Spleen (tissue), 11 donors: ENCODE results near the gene TET3. TPM values are rescaled to one million over a fixed set of nuclear protein-coding genes. Genes with fewer than 3 reads are reported as not detected.

Experiments
- DNase-seq: peaks from one replicate; pipeline ENCODE4 v3.0.0-alpha.2; 2020
- H3K27ac ChIP-seq, 8 donors: fragments of 200-600 bp; sonication (generic) in 7 of 8; 1 replicate in 4 of 8; 2 replicates in 4 of 8; pipeline versions ENCODE4 v1.5.0 to v1.8.0; 2016 to 2021; ENCODE audit warnings: inconsistent platforms in 4 of 8, mild to moderate bottlenecking in 4 of 8, moderate library complexity in 1 of 8
- H3K27me3 ChIP-seq, 7 donors: fragments of 200-600 bp; sonication (generic) in 6 of 7; replicated peaks in 1 of 7; 1 replicate in 4 of 7; 2 replicates in 3 of 7; pipeline versions ENCODE4 v1.5.0 to v1.8.0; 2016 to 2021; ENCODE audit warnings: inconsistent platforms in 3 of 7, mild to moderate bottlenecking in 1 of 7
- H3K36me3 ChIP-seq, 6 donors: fragments of 200-600 bp; sonication (generic) in 5 of 6; 1 replicate in 4 of 6; 2 replicates in 2 of 6; pipeline versions ENCODE4 v1.5.0 to v1.8.0; 2016 to 2021; ENCODE audit warnings: inconsistent platforms in 2 of 6
- H3K4me1 ChIP-seq, 6 donors: fragments of 200-600 bp; sonication (generic) in 5 of 6; 1 replicate in 3 of 6; 2 replicates in 3 of 6; pipeline versions ENCODE4 v1.5.0 to v1.8.0; 2016 to 2021; ENCODE audit warnings: inconsistent platforms in 3 of 6
- H3K4me3 ChIP-seq, 8 donors: fragments of 200-600 bp; sonication (generic) in 7 of 8; 1 replicate in 4 of 8; 2 replicates in 4 of 8; pipeline versions ENCODE4 v1.5.0 to v1.8.0; 2016 to 2021; ENCODE audit warnings: inconsistent platforms in 4 of 8, mild to moderate bottlenecking in 4 of 8, moderate library complexity in 2 of 8
- H3K9me3 ChIP-seq, 8 donors: fragments of 200-600 bp; sonication (generic) in 7 of 8; 1 replicate in 4 of 8; 2 replicates in 4 of 8; pipeline versions ENCODE4 v1.5.0 to v1.8.0; 2016 to 2021; ENCODE audit warnings: inconsistent platforms in 4 of 8
- CTCF ChIP-seq, 11 experiments: fragments of 200-600 bp in 7 of 11; fragments of 450-650 bp in 4 of 11; sonication (generic) in 4 of 11; IDR thresholded peaks in 8 of 11; conservative IDR thresholded peaks in 3 of 11; 1 replicate in 7 of 11; 2 replicates in 4 of 11; pipeline versions ENCODE4 v1.4.0 to v1.8.0; 2016 to 2021; ENCODE audit warnings: antibody characterized with exemption in 11 of 11, inconsistent platforms in 4 of 11, mild to moderate bottlenecking in 1 of 11
- POLR2A ChIP-seq, 3 donors: fragments of 450-650 bp; IDR thresholded peaks; one replicate each; pipeline ENCODE4 v1.5.1; 2017; ENCODE audit warnings: antibody characterized with exemption in 3 of 3, mild to moderate bottlenecking in 1 of 3
- POLR2AphosphoS5 ChIP-seq, 3 donors: sonication (generic); formaldehyde crosslinking; IDR thresholded peaks; one replicate each; pipeline ENCODE4 v1.5.1; 2017; ENCODE audit warnings: antibody characterized with exemption in 3 of 3
- WGBS, 5 donors: extraction: QIAGEN DNeasy Blood & Tissue Kit in 3 of 5; methylation state at CpG; one replicate each; pipeline versions ENCODE4 v1.1.5 to v1.1.7; 2013 to 2018; 5-methylcytosine and 5-hydroxymethylcytosine counted together
- intact Hi-C: fragments of 100-400 bp; cut with DNase I; formaldehyde crosslinking; loops from one replicate; pipeline ENCODE4 v1.15.0; 2023; ENCODE audit warnings: low total_unique reads
- polyA plus RNA-seq, 3 donors: library from polyadenylated mRNA; stranded (reverse); fragments of 200-250 nt; gene quantifications; one replicate each; pipeline ENCODE4 v1.2.1, GENCODE V29; 2013
- total RNA-seq, 7 donors: library from RNA; depleted of rRNA in 3 of 7; stranded (reverse); fragments of >200 nt in 3 of 7; fragmentation: NEBNext Ultra II Directional in 4 of 7; extraction: Animal tissue kit (Norgen Biotek cat#: 25700) in 4 of 7; gene quantifications; one replicate each; pipeline versions ENCODE4 v1.1.0 to v1.2.1, GENCODE V29; 2016 to 2021
- donor health status: healthy with polysubstance abuse.
- donor health status: DM: no; HTN: no; CAD: no; lungs with moderate emphysema.
- donor health status: DM: no; HTN: no; CAD: no.
- donor health status: Bipolar disorder and iron deficiency.
- donor health status: healthy.
- donor health status: DM: no; HTN: no; CAD: no.
- donor health status: DM: yes; HTN: yes; CAD: no.

TET3 gene
- total and polyA plus RNA-seq, 10 donors = 1.6 to 27.6 (median 19.9) TPM

- Histone ChIP-seq H3K4me1 (no peaks in the 10 kb centered on the region), H3K36me3 (peaks cover 0 to 48% (median 32%) of the 10 kb centered on the region in 6 donors), H3K9me3 (peaks cover 0 to 10% (median 6%) of the 10 kb centered on the region in 8 donors), H3K4me3 (no peak overlapping the region), H3K27ac (no peak overlapping the region), H3K27me3 (no peaks in the 10 kb centered on the region)
- intact Hi-C loops = no loop called here
- TF ChIP-seq CTCF (IDR thresholded peaks at IDR 0.05 in 8 of 11, conservative IDR thresholded peaks at IDR 0.05 in 3 of 11) (no peak), POLR2AphosphoS5 (IDR thresholded peaks at IDR 0.05) (no peak), POLR2A (IDR thresholded peaks at IDR 0.05) (no peak)
- DNase-seq = no peak
- 83 to 89% (median 86%) methylated on average over 12 of the region's 12 CpGs for WGBS, 5 donors
These were observed 22.7 kb upstream of the TET3 start for GRCh38 chr2:73961823-73962615.

- H3K36me3 ChIP-seq = peaks cover 0 to 41% (median 24%) of the 10 kb centered on the region in 6 donors
- intact Hi-C loops = no loop called here
- peaks cover 0 to 10% (median 6%) of the 10 kb centered on the region in 8 donors for H3K9me3 ChIP-seq
- peaks cover 0 to 5% (median under 1%) of the 10 kb centered on the region in 6 donors for H3K4me1 ChIP-seq
- no peak overlapping the region for H3K4me3 ChIP-seq
- TF ChIP-seq POLR2A (IDR thresholded peaks at IDR 0.05) (no peak), CTCF (IDR thresholded peaks at IDR 0.05 in 8 of 11, conservative IDR thresholded peaks at IDR 0.05 in 3 of 11) (no peak), POLR2AphosphoS5 (IDR thresholded peaks at IDR 0.05) (no peak)
- no peak for DNase-seq
- 56 to 93% (median 77%) methylated on average over 5 of the region's 5 CpGs for WGBS, 5 donors
- no peaks in the 10 kb centered on the region for H3K27me3 ChIP-seq
- H3K27ac ChIP-seq = no peak overlapping the region
These were observed 21.9 kb upstream of the TET3 start for GRCh38 chr2:73962798-73963197.

GRCh38 chr2:73963385-73964120, 21.2 kb upstream of the TET3 start:
- TF ChIP-seq CTCF (IDR thresholded peaks at IDR 0.05 in 8 of 11, conservative IDR thresholded peaks at IDR 0.05 in 3 of 11) = no peak
- no peak for TF ChIP-seq POLR2A (IDR thresholded peaks at IDR 0.05)
- TF ChIP-seq POLR2AphosphoS5 (IDR thresholded peaks at IDR 0.05) = no peak
- H3K27ac ChIP-seq = no peak overlapping the region
- no peak for DNase-seq
- no peak overlapping the region for H3K4me3 ChIP-seq
- H3K36me3 ChIP-seq = peaks cover 0 to 33% (median 16%) of the 10 kb centered on the region in 6 donors
- peaks cover 0 to 10% (median 6%) of the 10 kb centered on the region in 8 donors for H3K9me3 ChIP-seq
- intact Hi-C loops = no loop called here
- peaks cover 0 to 12% (median 4%) of the 10 kb centered on the region in 6 donors for H3K4me1 ChIP-seq
- H3K27me3 ChIP-seq = no peaks in the 10 kb centered on the region
- 68 to 79% (median 78%) methylated on average over 13 of the region's 13 CpGs for WGBS, 5 donors

- H3K4me3 ChIP-seq = no peak overlapping the region
- H3K27me3 ChIP-seq = no peaks in the 10 kb centered on the region
- H3K4me1 ChIP-seq = peaks cover 0 to 19% (median 7%) of the 10 kb centered on the region in 6 donors
- H3K9me3 ChIP-seq = peaks cover 0 to 10% (median 6%) of the 10 kb centered on the region in 8 donors
- no peak for DNase-seq
- peaks cover 0 to 26% (median 10%) of the 10 kb centered on the region in 6 donors for H3K36me3 ChIP-seq
- intact Hi-C loops = no loop called here
- WGBS, 5 donors = 65 to 74% (median 70%) methylated on average over 2 of the region's 2 CpGs
- no peak overlapping the region for H3K27ac ChIP-seq
- TF ChIP-seq CTCF (IDR thresholded peaks at IDR 0.05 in 8 of 11, conservative IDR thresholded peaks at IDR 0.05 in 3 of 11) (no peak), POLR2A (IDR thresholded peaks at IDR 0.05) (no peak), POLR2AphosphoS5 (IDR thresholded peaks at IDR 0.05) (no peak)
These were observed 20.5 kb upstream of the TET3 start for GRCh38 chr2:73964223-73964622.
